ENCODE data around the gene DCPS. TPM values are rescaled to one million over a fixed set of nuclear protein-coding genes. Genes with fewer than 3 reads are reported as not detected.

Gene DCPS
- total and polyA plus RNA-seq, 2 of the 4 experiments (the other 2 are of a cell fraction) = 19.7 to 34.8 TPM

- Histone ChIP-seq H3K9me3 (ENCODE audit: control insufficient read depth, insufficient read depth, low read length) (no peaks in the 10 kb centered on the region), H3K4ac (ENCODE audit: low read depth, low read length) (no peak overlapping the region), H3K9me1 (ENCODE audit: insufficient read depth, low read length) (peaks cover 23% of the 10 kb centered on the region), H3K27me3 (ENCODE audit: control insufficient read depth, insufficient read depth, low read length) (no peaks in the 10 kb centered on the region), H3K36me3 (ENCODE audit: control insufficient read depth, insufficient read depth, low read length) (peaks cover 7% of the 10 kb centered on the region; the same call in 1 of the 2 replicates), H3K14ac (replicated peaks; ENCODE audit: low read depth, low read length) (no peak overlapping the region), H2BK15ac (ENCODE audit: low read depth, low read length) (no peak overlapping the region), H3K9ac (ENCODE audit: low read depth, low read length) (no peak overlapping the region), H2AFZ (replicated peaks; ENCODE audit: low read length, poor library complexity) (no peak overlapping the region), H3K4me1 (ENCODE audit: control insufficient read depth, insufficient read depth, low read length) (peaks cover 16% of the 10 kb centered on the region), H2AK5ac (ENCODE audit: low read depth, low read length) (no peak overlapping the region; the same call in 1 of the 2 replicates), H3K4me3 (ENCODE audit: insufficient read depth, low read depth, low read length) (no peak overlapping the region), H4K91ac (ENCODE audit: insufficient read depth, low read depth, low read length) (no peak overlapping the region), H3K23ac (ENCODE audit: low read depth, low read length) (no peak overlapping the region), H3K4me2 (ENCODE audit: low read depth, low read length) (no peak overlapping the region), H2BK5ac (ENCODE audit: low read depth, low read length, poor library complexity, severe bottlenecking) (no peak overlapping the region), H2BK20ac (ENCODE audit: low read depth, low read length) (no peak overlapping the region), H3K79me1 (ENCODE audit: low read depth in 1 of 2, low read length in 2 of 2) (peaks cover 0 to 12% of the 10 kb centered on the region in 2 experiments; a peak in 1 of 4 replicates), H2BK120ac (ENCODE audit: low read depth, low read length) (no peak overlapping the region), H4K5ac (ENCODE audit: low read depth, low read length) (no peak overlapping the region), H3K18ac (ENCODE audit: low read depth, low read length) (no peak overlapping the region), H4K20me1 (ENCODE audit: insufficient read depth, low read length) (peaks cover 4% of the 10 kb centered on the region; the same call in 1 of the 2 replicates), H3K56ac (ENCODE audit: extremely low read depth, insufficient read depth, low read length) (no peak overlapping the region), H2AK9ac (replicated peaks; ENCODE audit: low read depth, low read length, poor library complexity) (peak overlapping the region; percentile 23), H3K27ac (ENCODE audit: insufficient read depth, low read length) (no peak overlapping the region), H4K8ac (ENCODE audit: low read depth in 2 of 2, low read length in 2 of 2) (no peak overlapping the region)
- ATAC-seq (ENCODE audit: low read depth) = no peak
- intact Hi-C loops (cut with micrococcal nuclease) = no loop called here
- CTCF ChIA-PET = no interaction called here
- in situ Hi-C loops (cut with MboI; ENCODE audit: low sequenced_read_pairs) = no loop called here
- no peak for TF ChIP-seq FOS (IDR thresholded peaks at IDR 0.05; ENCODE audit: low read depth, low read length)
- no peak for TF ChIP-seq SMC3 (IDR thresholded peaks at IDR 0.05; ENCODE audit: low read depth, low read length)
- TF ChIP-seq BHLHE40 (IDR thresholded peaks at IDR 0.05; ENCODE audit: low read depth, low read length) = no peak
- TF ChIP-seq CEBPB (IDR thresholded peaks at IDR 0.05; ENCODE audit: low read depth, low read length) = no peak
- TF ChIP-seq CHD1 (IDR thresholded peaks at IDR 0.05; ENCODE audit: low read depth, low read length) = no peak
- no peak for DNase-seq
- dilution Hi-C loops (cut with HindIII; ENCODE audit: low sequenced_read_pairs, unreplicated experiment) = no loop called here
- no TSS peak for BruUV-seq (replicated peaks)
- POLR2A ChIA-PET (ENCODE audit: unreplicated experiment) = no interaction called here
- no CpG with 5 or more reads among the region's 4 CpGs for WGBS, 2 experiments (ENCODE audit: extremely low coverage in 2 of 2, insufficient read length in 1 of 2)
Measured at GRCh38 chr11:126337126-126337473, 33.2 kb downstream of the DCPS start.

All from IMR-90 (cell line).